ENCODE measurements around the gene FNBP1. TPM values are rescaled to one million over a fixed set of nuclear protein-coding genes. Genes with fewer than 3 reads are reported as not detected.

Gene FNBP1
- total and polyA plus RNA-seq, 2 of the 8 experiments (the other 6 are each of a cell fraction or from before 2014, with no cell fraction given), result 7.2 to 40.9 TPM

- DNase-seq (ENCODE audit: low read depth in 1 of 2, low spot score in 2 of 2) (no peak), FAIRE-seq (no peak)
- H3K56ac ChIP-seq (replicated peaks; ENCODE audit: insufficient read length, low read depth, low read length), result no peak overlapping the region
- no peaks in the 10 kb centered on the region for H3K9me3 ChIP-seq (ENCODE audit: insufficient read depth in 2 of 2, low read depth in 1 of 2, low read length in 1 of 2)
- H3K79me2 ChIP-seq (ENCODE audit: control insufficient read depth in 1 of 2, insufficient read depth in 2 of 2, low read length in 2 of 2), result no peaks in the 10 kb centered on the region
- H3K9ac ChIP-seq (replicated peaks in 1 of 4; ENCODE audit: extremely low read depth in 1 of 4, low read depth in 3 of 4, low read length in 3 of 4), result no peak overlapping the region
- 91% methylated on average over 6 of the region's 6 CpGs; no CpG with 5 or more reads in 1 of the 2 experiments for WGBS, 2 experiments (ENCODE audit: extremely low coverage in 1 of 2, insufficient coverage in 1 of 2, insufficient read length in 1 of 2, insufficient replicate concordance in 2 of 2, low coverage in 1 of 2, low lambda C conversion rate in 2 of 2, missing lambda C conversion rate in 1 of 2)
- H2AK5ac ChIP-seq (ENCODE audit: low read depth, low read length), result no peak overlapping the region
- H2BK120ac ChIP-seq (replicated peaks; ENCODE audit: low read depth, low read length), result no peak overlapping the region
- H3K4ac ChIP-seq (replicated peaks; ENCODE audit: insufficient read length, low read depth, low read length), result no peak overlapping the region
- TF ChIP-seq GABPA (IDR thresholded peaks at IDR 0.05; ENCODE audit: borderline replicate concordance, insufficient read depth, low read length), result no peak
- TF ChIP-seq HDAC6 (IDR thresholded peaks at IDR 0.05; ENCODE audit: low read depth, low read length), result no peak
- no peak for TF ChIP-seq TAF1 (IDR thresholded peaks at IDR 0.05; ENCODE audit: low read depth, low read length)
- TF ChIP-seq ASH2L (IDR thresholded peaks at IDR 0.05; ENCODE audit: low read length), result no peak
- no peak overlapping the region for H2BK15ac ChIP-seq (ENCODE audit: low read length)
- H2AFZ ChIP-seq (ENCODE audit: low read length), result no peak overlapping the region
- no peak overlapping the region for H4K91ac ChIP-seq (replicated peaks; ENCODE audit: insufficient read length, low read length)
- no peaks in the 10 kb centered on the region for H3K79me1 ChIP-seq (ENCODE audit: low read depth, low read length)
- H3K4me1 ChIP-seq (replicated peaks in 1 of 4; ENCODE audit: control insufficient read depth in 3 of 4, insufficient read depth in 4 of 4, low read length in 3 of 4), result no peaks in the 10 kb centered on the region
- no peak overlapping the region for H3K14ac ChIP-seq (ENCODE audit: insufficient read length)
- H3K23me2 ChIP-seq (ENCODE audit: low read depth, low read length), result no peaks in the 10 kb centered on the region
- POLR2A ChIA-PET (ENCODE audit: partially characterized antibody), result no interaction called here
- no peak overlapping the region for H2BK20ac ChIP-seq (ENCODE audit: low read length)
- H3K27ac ChIP-seq (ENCODE audit: low read depth, low read length), result no peak overlapping the region
- H4K8ac ChIP-seq (ENCODE audit: extremely low read depth, insufficient read depth, low read length), result no peak overlapping the region
- no peak overlapping the region for H3K23ac ChIP-seq (ENCODE audit: insufficient read length)
- H3K18ac ChIP-seq (ENCODE audit: extremely low read depth, low read length), result no peak overlapping the region
- H3K4me3 ChIP-seq (ENCODE audit: extremely low read depth in 1 of 4, insufficient read depth in 2 of 4, low read depth in 3 of 4, low read length in 4 of 4), result no peak overlapping the region
- H4K20me1 ChIP-seq (replicated peaks in 1 of 2; ENCODE audit: control insufficient read depth in 1 of 2, insufficient read depth in 2 of 2, low read length in 2 of 2), result no peaks in the 10 kb centered on the region
- no peak overlapping the region for H3K4me2 ChIP-seq (ENCODE audit: insufficient read depth in 1 of 2, low read depth in 2 of 2, low read length in 2 of 2)
- H4K5ac ChIP-seq (ENCODE audit: insufficient read length, low read depth, low read length), result no peak overlapping the region
- H2BK12ac ChIP-seq (ENCODE audit: low read depth, low read length), result no peak overlapping the region
- CTCF ChIA-PET (ENCODE audit: partially characterized antibody), result interaction anchor here (1.0 to 2.5 kb wide), 2 partner anchors 11 to 39 kb away, joined by 3 to 6 read pairs; no protein-coding TSS in a partner anchor
- H3K36me3 ChIP-seq (ENCODE audit: control insufficient read depth in 2 of 4, insufficient read depth in 4 of 4, low read length in 3 of 4), result peaks cover 0 to 16% (median 2%) of the 10 kb centered on the region in 4 experiments; a peak in 6 of 8 replicates
- no peaks in the 10 kb centered on the region for H3K27me3 ChIP-seq (replicated peaks in 1 of 4; ENCODE audit: control insufficient read depth in 3 of 4, extremely low read depth in 1 of 4, insufficient read depth in 3 of 4, low read length in 3 of 4)
- H2BK5ac ChIP-seq (ENCODE audit: low read depth, low read length), result no peak overlapping the region
Observed at GRCh38 chr9:129897263-129897662, 145.7 kb downstream of the FNBP1 start.
